ENCODE results near the gene DNAI7.

Gene DNAI7, protein sequence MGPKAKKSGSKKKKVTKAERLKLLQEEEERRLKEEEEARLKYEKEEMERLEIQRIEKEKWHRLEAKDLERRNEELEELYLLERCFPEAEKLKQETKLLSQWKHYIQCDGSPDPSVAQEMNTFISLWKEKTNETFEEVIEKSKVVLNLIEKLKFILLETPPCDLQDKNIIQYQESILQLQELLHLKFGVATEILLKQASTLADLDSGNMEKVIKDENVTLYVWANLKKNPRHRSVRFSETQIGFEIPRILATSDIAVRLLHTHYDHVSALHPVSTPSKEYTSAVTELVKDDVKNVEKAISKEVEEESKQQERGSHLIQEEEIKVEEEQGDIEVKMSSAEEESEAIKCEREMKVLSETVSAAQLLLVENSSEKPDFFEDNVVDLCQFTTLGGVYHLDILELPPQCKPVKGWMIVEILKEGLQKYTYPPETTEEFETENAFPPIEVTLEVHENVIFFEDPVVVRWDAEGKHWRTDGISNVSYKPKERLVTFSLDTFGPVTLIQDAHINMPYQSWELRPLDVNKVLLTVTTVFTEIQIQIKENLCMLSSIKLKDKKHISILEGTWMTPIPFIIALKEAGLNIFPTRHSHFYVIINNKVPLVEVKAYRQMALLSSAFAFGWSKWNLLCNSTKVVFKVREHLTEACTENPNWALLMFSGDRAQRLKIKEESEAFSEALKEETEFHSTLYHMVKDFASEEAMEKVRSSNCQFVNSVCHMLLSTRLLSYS
- total RNA-seq = 0 to 2.3 (median 0) reads per million in 17 experiments

DNA sequence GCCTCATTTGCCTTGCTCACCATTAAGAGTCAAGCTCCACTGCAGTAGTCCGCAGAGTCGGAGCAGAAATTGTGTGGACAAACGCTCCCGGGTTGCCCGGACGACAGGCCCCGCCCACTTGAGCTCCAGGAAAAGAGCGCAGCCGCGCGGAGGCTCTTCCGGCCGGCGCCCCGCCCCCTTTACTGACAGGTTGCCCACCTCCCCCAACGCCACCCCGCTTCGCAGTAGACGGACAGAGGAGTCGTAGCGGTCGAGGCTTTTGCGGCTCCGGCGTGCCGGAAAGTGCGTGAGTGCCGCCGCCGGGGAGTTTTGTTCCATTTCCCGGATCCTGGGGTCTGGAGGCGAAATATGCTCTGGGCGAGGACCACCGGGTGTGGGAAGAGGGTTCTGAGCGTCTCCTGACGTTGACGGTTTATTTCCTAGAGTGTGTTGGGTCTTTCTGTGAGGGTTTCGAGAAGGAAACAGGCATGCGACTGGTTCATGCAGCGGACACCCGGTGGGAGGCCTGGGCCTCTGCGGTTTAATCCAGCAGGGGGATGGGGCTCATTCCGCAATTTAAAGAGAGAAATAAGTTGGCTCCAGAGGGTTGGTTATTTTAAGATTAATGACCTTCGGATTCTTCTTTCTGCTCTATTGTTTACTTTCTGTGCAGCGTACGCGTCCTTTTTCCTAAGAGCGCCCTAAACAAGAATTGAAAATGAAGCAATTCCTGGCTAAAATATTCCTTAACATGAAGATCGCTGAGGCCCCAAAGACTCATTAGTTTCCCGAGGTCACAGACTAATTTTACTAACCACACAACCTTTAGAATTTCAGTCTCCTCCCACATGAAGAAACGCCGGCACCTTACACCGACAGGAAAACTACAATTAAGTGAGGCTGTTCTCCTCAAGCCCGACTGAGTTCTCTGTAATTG lies at the start of gene DNAI7, which contains the start of gene ETFRF1:
TSS of gene DNAI7 (minus strand) at position 105 of the 916 bp plus-strand sequence. CDS start at position 23, 82 bp downstream.
TSS of gene ETFRF1 (plus strand) at position 182 of the 916 bp plus-strand sequence. CDS start 8,720 bp downstream, outside the sequence.
- peak; percentile 95 to 99 (median 97) for DNase-seq

DNA sequence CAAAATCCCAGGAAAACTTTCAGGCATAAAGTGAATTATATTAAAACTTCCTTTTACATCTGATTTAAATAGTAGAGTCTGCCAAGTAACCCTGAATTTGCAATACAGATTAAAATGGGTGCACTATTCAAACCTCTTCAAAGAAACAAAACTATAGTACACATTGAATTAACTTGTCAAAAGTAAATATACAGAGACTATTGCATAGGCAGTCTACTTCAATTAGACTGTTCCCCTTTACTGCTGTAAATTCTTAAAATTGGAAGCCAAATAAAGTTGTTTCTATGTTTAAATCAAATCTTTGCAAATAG lies 48.7 kb upstream of the DNAI7 start:
- DNase-seq = no peak

DNA sequence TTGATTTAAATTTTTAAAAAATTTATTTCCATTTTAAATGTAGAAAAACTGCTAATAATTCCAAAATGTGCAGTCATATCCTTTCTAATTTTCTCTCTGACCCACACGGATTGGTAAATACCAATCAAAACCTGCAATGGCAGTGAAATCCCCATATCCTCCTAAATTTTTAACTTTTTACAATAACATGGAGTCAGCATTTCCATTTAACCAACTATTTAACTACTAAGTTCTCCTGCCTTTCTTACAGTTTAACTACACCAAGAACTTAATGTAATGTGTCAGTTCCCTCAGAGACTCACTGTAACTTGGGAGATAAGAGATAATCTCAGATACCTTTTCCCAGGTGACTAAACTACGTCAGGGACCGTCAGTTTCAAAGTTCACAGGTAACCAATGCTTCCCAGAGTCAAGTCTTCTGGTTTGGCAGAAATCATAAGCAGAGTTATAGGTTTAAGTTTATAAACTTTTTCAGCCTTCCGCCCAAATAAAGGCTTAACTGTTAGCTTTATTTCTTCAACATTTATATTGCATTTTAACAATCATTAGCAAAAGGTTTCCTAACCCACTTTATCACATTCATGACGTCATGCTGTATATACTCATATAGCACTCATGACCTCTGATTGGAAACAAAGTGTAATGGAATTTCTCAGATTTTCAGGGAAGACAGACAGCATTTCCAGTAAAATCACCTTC lies 48.2 kb upstream of the DNAI7 start:
- DNase-seq = no peak

DNA sequence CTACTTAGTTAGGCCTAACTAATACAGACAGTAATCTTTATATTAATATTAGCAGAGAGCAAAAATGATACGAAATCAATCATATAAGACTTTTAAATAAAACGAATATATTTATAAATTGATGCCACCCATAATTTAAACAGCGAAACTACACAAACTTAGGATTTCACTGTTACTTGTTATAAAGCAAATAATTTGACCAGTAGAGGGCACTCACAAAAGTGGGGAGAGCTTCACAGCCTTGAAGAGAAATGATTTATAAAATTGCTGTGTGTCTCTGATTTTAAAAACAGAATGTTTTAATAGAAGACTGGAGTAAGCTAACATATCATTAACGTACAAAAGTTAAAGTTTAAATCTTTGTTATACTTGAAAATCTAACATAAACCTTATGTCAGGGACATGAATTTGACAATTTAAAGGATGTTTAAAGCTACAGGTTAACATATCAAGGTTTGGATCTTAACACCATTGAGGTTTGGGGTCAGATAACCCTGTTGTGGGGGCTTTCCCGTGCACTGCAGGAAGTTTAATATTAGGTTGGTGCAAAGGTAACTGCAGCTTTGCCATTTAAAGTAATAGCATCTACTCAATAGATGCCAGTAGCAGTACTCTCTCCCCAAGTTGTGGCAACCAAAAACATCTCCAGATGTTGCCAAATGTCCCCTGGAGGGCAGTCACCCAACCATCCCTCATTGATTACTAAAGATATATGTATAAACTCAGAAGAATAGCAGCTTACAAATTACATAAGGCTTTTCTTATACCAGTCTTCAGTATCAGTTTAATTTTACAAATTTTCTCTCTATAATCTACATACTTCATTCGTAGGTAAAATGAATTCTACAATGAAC lies 46.4 kb upstream of the DNAI7 start:
- peak; percentile 16 to 85 (median 64) for DNase-seq

DNA sequence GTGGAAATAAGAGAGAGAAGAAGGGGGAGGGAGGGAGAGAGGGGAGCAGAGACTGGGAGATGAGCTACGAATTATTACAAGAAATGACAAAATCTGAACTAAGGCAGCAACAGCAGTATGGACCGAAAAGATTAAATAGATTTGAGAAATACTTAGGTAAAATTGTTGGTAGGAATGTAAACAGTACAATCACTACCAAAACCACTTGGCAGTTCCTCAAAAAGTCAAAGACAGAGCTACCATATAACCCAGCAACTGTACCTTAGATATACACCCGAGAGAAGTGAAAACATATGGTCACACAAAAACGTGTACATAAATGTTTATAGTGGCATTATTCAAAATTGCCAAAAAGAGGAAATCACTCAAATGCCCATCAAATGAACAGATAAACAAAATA lies 41.7 kb upstream of the DNAI7 start:
- DNase-seq = no peak

DNA sequence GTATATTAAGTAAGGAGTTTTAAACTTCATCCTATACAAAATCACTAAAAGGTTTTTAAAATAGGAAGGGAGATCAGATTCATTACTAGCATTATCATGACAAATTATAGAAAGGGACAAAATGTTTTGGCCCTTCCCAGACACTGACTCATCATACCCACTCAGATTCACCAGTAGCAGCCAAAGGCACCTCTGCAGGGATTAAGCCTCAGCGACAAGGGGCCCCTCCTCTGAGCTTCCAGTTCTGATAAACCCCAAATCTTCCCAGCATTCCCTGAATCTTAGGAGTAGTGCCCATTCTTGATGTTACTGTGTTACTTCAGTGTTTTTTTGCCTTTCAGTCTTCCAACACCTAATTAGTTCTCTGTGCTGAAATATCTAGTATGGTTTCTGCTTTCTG lies 41.2 kb upstream of the DNAI7 start:
- DNase-seq = no peak

DNA sequence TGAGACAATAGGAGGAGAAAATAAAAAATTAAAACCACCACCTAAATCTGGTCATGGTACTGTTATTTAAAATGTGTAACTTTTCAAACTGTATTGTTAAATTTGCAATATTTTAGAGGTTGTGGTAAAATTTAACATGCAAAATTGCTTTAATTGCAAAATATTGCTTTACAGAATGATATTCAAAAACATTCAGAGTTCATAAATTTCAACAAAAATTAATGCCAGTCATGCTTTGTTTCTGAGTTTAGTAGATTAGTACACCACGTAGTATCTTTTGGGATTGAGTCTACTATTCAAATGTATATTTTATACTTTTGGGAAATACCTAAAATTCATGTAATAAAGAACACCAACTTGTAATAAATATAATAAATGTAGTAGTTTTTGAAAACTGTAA lies 18.4 kb upstream of the DNAI7 start:
- no peak for DNase-seq

DNA sequence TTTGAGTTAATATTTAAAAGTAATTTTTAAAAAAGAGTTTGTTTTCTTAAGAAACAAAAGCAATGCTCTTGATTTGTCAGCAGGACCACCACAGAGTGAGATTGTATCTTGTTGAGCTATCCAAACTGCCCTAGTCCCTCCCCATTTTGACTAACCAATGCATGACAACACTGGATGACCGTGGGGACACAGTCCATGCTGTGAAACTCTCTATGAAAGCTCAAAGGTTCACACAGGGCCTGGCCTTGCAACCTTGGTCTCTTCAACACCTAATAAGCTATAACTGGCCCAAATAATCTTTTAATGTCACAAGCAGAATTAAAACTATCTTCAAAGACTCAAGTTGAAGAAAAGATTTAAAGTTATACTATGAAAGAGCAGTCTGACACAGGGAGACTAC lies 13.6 kb upstream of the DNAI7 start:
- DNase-seq = no peak

DNA sequence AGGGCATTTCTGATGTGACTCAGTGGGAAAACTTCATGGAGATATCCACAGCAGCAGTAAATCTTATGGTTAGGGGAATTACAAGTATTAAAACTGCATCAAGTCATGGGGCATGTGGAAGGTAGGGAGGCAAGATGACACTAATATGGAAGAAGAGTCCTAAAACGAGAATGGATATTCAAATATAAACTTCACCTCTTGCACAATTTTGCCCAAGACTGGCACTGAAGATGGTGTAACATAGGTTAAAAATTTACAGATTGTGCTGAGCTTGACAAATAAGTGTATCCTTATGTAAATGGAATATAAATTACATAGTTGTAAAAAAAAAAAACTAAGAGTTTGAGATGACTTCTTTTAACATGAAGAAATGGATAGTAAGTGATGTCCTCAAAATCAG lies 12.9 kb upstream of the DNAI7 start:
- no peak for DNase-seq

DNA sequence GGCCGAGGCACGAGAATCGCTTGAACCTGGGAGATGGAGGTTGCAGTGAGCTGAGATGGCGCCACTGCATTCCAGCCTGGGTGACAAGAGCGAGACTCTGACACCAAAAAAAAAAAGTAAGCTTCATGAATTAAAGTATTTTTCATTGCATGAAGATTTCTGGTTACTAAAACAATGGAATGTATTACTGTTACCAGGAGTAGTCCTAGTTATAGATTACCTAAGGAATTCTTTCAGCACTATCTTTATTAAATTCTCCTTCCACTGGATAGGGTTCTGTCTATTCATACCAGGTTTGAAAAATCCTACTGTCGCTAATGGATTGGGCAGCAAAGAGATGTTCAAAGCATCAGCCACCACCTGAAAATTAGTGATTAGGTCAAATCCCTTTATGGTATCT lies 12.5 kb upstream of the DNAI7 start:
- DNase-seq = no peak

DNA sequence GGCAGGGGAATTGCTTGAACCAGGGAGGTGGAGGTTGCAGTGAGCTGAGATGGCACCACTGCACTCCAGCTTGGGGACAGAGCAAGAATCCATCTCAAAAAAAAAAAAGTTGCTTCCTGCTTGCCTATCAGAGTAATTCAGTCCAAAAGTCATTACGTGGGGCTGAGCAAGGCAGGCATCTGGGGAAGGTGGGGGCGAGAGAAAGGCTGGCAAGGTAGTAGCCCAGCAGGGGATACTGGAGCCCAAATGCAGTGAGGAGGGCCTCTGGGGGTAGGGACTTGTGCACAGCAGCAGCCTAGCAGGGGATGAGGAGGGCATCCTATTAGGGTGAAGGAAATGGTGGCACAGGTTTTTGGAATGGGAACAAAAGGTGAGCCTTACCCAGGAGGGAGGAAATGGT lies 7.2 kb upstream of the DNAI7 start:
- DNase-seq = no peak

DNA sequence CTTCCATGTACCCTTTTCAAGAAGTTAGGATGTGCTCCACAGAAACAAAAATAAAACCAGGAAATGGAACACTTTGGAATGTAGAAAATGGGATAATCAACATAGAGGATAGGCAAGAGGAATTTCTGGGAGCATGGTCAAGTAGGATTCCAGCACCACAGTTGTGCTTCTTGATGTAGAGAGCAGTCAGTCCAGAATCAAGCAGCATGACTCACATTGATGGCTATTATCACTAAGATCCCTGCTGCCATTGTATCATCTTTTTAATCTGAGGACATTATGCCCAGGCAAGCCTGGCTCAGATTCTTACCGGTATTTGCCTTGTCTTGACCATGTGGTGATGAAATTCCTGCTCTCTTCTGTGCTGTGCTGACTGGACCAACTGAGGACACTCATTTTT lies 5.7 kb upstream of the DNAI7 start:
- DNase-seq = no peak

DNA sequence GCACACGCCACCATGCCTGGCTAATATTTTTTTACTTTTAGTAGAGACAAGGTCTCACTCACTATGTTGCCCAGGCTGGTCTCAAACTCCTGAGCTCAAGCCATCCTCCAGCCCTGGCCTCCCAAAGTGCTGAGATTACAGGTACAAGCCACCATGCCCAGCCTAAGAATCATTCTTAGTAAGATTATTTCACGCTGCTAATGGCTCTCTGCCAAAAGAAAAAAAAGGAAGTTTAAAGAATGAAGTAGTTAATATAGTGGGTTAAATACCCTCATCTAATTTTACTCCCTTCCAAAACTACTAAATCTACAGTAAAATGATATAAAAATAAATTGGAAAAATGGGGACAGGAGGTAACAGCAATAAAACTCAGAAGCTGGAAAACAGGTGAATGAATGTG lies 2.6 kb upstream of the DNAI7 start:
- peak in 2 of 4 experiments; percentile 22 to 43 for DNase-seq

DNA sequence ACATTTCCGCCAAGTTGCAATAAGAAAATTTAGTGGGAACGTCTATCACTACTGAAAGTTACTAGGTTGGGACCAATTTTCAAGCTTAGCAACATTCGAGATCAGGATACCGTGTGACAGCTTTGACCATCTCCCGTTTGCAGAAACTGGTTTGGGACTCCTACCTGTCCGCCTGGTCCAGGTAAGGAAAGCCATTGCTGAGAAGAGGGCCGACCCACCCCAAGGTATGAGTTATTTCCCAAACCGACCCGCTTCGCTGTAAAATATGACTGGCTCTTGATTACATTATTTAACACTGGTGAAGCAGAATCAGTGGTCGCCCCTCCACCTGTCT lies 271 bp downstream of the DNAI7 start:
- peak in 2 of 4 experiments; percentile 3 to 4 for DNase-seq

DNA sequence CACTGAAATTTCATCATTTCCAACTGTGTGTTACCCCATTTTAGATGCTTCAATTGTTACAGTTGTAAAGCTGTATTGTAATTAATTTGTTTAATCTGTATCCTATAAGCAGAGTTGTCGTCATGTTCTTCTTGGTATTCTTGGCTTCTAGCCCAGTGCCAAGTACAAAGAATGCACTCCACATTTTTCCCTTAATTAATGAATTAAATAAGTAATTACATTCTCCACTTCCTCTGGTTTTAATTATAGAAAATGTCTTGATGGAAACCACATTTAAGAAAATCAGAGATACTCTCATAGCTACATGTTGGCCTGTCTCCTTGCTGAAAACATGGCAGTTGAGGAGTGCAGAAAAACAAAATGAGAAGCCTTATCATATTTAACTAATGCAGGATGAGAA lies 746 bp downstream of the DNAI7 start:
- DNase-seq = no peak

DNA sequence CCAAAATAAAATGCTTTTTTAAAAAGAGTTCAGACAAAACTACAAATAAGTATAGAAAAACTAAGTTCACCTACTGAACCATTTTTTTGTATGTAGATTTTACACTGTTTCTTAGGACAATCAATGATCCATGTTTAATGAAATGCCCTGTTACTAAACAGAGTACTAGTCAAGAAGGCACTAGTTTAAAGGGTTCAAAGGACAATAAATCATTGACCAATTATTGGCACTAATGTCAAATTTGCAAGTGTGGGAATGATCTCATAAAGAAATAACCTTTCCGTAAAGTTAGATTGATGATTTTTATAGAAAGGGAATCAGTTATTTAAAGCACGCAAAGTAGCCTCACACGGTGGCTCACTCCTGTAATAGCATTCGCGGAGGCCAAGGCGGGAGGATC lies 4.2 kb downstream of the DNAI7 start:
- DNase-seq = no peak

DNA sequence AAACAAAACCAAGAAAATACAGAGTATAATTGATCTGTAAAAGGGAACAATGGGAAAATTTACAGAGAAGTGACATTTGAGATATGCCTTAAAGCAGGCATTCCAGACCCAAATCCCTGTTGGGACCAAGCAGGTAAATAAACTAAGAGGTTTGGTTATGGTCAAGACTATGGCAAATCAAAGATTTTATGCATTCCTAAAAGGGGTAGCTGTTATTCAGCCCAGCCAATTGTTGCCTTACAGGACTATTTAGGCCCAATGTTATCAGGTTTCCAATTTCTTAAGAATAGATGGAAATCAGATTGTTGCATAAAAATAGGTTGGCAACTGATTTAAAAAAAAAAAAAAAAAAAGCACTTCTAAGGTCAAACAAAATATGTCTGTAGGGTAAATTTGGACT lies 5.3 kb downstream of the DNAI7 start:
- DNase-seq = no peak

DNA sequence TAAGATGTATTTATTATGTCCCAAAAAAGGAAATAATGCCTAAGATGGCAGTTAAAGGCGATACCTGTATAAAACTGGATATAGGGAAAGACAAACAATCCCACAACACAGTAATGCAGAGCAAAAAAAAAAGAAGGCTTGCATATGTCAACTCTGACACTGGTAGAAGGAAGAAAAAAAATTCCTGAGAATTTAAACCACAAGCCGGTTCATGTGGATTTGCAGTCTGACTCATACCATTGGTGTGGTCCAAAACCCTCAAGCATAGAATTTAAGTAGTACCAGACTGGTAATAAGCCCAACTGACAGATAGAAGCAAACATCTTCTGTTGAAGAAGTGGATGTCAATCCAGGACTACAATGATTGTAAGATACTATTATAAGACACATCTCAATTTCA lies 7.2 kb downstream of the DNAI7 start:
- no peak for DNase-seq

DNA sequence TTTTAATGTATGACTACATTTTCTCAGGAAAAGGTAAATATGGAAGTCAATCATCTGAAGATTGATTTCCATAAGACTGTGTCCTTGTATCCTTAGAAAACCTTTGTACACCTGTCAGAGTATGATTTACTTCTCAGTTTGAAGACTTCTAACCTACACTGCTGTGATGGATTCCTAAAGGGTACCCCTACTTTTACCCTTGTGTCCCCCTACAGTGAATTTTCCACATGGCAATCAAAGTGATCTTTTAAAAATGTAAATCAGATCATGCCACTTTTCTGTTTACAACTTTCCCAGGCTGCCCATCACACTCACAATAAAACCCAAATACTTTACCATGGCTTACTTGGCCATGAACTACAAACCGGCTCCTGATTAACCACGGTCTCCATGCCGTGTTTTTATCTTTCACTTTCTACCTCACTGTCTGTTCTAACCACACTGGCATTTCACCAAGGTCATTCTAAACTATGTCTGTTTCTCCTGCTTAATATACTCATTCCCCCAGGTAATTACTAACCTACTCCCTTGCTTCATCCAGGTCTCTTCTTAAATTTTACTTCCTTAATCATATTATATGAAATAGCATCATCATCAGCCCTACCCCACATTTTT lies 8.1 kb downstream of the DNAI7 start:
- DNase-seq = no peak

DNA sequence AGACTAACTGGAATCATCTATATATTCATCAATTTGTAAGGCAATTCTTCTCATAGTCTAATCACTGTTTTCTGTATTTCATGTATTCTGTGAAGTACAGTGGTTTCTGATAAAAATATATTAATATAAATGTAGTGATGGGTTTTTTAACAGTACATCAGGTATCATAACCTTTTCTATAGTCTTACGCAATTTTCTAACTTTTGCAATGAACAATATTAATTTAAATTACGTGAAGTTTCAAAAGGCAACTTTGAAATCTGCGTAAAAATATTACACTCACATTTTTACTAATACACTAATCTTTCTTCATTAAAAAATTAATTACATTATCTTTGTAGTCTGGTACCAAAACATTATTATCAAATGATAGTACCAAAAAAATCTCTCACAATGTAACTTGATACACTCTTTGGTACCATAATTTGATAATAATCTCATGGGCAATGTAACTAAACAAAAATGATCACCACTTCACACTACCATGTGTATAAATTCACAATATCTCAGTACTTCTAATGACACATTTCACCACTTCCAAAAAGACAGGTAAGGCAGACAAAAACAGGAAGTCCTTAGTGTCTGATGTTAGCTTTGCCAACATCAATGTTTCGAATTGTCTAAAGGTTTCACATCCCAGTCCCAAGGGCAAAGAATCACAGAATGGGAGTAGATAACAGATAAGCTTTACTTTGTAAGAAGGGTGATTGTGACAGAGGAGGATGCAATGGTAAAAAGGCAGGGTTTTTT lies 8.7 kb downstream of the DNAI7 start:
- DNase-seq = no peak
